H1 (cell line): ENCODE measurements around the gene WIPF3. TPM values are rescaled to one million over a fixed set of nuclear protein-coding genes. Genes with fewer than 3 reads are reported as not detected.

Source experiments
- USF2 ChIP-seq: IDR thresholded peaks from 2 replicates; pipeline ENCODE4 v1.6.1; 2011; ENCODE audit warnings: low read length, improper control_type of control experiment
- polyA plus RNA-seq, 7 experiments: library from polyadenylated mRNA; depleted of rRNA in 3 of 7; stranded (reverse) in 5 of 7; unstranded in 2 of 7; fragments of >200 nt in 5 of 7; fragments of 200-250 nt in 2 of 7; gene quantifications; 1 replicate in 5 of 7; 2 replicates in 1 of 7; 4 replicates in 1 of 7; pipeline versions ENCODE4 v1.2.1 to v1.2.3, GENCODE V29; 2011 to 2013; ENCODE audit warnings: missing spikeins in 2 of 7, mixed read lengths in 2 of 7
- total RNA-seq: library from RNA; stranded (reverse); fragmentation: NEBNext Ultra II Directional; extraction: Animal tissue kit (Norgen Biotek cat#: 25700); gene quantifications from 2 replicates; pipeline ENCODE4 v1.2.1, GENCODE V29; 2021

WIPF3 gene
- total and polyA plus RNA-seq, 2 of the 8 experiments (the other 6 are each of a cell fraction or from before 2014, with no cell fraction given) = 5.0 to 12.1 TPM

GRCh38 chr7:29883462-29884398, 77.4 kb downstream of the WIPF3 start (continued):
- 0 out of 2 replicates have a peak, but pooled peaks have one; percentile 6 for TF ChIP-seq USF2
- TF ChIP-seq, all 59 proteins: peak for 7
